Medulla oblongata (tissue), 1 donor: ENCODE measurements around the gene TMLHE.
"Not testable (repeated sequence)": the region's sequence is repeated elsewhere in the genome, so short reads cannot be mapped to it uniquely, and the experiment has no call there.

Source experiments
- DNase-seq: peaks from one replicate; pipeline ENCODE4 v3.0.0-alpha.2; 2015; ENCODE audit errors: extremely low spot score

TMLHE gene, protein sequence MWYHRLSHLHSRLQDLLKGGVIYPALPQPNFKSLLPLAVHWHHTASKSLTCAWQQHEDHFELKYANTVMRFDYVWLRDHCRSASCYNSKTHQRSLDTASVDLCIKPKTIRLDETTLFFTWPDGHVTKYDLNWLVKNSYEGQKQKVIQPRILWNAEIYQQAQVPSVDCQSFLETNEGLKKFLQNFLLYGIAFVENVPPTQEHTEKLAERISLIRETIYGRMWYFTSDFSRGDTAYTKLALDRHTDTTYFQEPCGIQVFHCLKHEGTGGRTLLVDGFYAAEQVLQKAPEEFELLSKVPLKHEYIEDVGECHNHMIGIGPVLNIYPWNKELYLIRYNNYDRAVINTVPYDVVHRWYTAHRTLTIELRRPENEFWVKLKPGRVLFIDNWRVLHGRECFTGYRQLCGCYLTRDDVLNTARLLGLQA

DNA sequence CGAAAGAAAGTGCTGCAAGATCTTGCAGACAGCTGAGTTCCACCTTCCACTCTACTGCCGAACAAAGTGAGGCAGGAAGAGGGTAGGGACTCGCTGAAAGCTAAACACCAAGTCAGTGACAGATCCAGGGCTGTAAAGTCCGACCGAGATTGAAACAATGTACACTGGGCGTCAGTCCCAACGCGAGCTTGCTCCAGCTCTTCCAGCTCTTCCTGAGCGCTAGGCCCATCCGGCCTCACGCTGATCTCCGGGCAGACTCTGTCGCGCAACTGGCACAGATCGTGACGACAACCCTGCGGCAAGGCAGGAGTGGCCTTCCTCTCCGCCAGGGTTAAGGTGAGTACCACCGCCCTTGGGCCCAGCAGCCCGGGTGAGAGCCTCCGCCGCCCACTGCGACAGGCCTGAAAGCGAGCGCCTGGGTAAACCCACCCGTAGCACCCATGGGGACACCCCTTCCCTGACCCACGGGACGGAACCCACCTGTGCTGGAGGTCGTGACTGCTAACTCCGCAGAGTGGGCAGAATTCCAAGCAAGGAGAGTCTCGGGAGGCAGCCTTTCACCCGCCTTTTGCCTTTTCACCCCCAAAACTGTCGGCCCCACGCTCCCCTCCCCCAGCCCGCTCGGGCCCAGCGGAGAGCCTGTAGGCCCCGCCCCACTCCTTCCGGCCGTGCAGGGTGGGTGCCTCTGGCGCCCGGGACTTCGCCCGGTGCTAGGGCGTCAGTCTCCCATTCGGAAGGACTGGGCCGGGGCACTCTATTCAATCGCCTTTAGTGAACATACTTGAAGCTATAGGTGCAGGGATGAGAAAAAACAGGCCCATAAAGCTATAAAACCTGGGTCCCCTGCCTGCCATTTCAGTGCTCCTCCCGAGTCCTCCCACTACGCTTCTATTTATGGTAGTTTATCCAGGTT, at the start of gene TMLHE, which contains the start of gene SPRY3:
Gene TMLHE (minus strand): TSS at position 641 of the 913 bp plus-strand sequence. CDS start 67,676 bp downstream, outside the sequence.
Gene SPRY3 (plus strand): TSS at position 275 of the 913 bp plus-strand sequence.
- peak; percentile 49 for DNase-seq

- DNase-seq, result no peak
These were observed 49.5 kb upstream of the TMLHE start for GRCh38 chrX:155662282-155662681.

DNA sequence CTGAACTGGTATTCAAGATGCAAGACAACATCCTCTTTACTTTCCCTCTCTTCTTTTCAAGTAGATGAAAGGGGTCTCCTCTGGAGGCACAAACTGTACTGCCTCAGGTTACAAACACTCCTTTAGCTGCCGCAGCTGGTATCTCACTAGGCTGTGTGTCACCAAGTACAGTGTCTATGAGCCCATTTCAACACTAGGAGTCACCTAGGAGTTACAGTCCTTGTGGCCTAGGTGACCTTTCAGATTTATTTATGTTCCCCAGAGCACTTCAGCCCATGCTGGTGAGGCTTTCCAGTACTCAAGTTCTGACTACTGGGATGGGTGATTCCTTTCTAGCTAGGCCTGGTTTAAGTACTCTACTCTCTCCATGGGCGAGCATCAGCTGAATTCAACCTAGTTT, 32.4 kb upstream of the TMLHE start:
- DNase-seq, result no peak

DNA sequence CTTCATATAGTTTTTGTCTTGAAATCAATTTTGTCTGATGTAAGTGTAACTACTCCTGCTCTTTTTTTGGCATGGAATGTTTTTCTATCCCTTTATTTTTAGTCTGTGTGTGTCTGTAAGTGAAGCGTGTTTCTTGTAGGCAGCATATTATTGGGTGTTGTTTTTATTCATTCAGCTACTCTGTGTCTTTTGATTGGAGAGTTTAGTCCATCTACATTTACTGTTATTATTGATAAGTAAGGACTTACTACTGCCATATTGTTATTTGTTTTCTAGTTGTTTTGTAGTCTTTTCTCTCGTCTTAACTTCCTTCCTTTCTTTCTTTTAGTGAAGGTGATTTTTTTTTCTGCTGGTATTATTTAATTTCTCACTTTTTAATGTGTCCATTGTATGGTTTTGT, 30.5 kb upstream of the TMLHE start:
- DNase-seq, result no peak

- peak; percentile 1 for DNase-seq
These were observed 28.6 kb upstream of the TMLHE start for GRCh38 chrX:155641371-155641770.

DNA sequence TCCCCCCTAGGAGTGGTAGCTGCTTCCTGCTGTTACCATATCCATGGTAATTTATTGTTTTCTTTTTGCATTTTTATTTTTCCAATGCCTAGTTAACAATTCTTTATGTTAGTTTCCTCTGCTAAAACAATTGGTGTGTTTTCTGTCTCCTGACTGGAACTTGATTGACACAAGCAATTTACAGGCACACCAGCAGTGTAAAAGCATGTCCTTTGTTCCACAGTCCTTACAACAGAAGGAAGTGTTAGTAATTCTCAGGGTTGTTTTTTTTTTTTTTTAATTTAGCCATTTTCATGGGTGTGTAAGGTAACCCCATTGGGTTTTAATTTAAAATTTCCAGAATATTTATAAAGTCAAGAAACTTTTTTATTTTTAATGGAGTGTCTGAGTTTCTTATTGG, 25.0 kb upstream of the TMLHE start:
- no peak for DNase-seq

DNA sequence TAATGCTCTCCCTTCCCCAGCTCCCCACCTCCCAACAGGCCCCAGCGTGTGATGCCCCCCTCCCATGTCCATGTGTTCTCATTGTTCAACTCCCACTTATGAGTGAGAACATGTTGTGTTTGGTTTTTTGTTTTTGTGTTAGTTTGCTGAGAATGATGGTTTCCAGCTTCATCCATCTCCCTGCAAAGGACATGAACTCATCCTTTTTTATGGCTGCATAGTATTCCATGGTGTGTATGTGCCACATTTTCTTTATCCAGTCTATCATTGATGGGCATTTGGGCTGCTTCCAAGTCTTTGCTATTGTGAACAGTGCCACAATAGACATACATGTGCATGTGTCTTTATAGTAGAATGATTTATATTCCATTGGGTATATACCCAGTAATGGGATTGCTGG, 22.3 kb upstream of the TMLHE start:
- DNase-seq, result not testable (repeated sequence)

DNA sequence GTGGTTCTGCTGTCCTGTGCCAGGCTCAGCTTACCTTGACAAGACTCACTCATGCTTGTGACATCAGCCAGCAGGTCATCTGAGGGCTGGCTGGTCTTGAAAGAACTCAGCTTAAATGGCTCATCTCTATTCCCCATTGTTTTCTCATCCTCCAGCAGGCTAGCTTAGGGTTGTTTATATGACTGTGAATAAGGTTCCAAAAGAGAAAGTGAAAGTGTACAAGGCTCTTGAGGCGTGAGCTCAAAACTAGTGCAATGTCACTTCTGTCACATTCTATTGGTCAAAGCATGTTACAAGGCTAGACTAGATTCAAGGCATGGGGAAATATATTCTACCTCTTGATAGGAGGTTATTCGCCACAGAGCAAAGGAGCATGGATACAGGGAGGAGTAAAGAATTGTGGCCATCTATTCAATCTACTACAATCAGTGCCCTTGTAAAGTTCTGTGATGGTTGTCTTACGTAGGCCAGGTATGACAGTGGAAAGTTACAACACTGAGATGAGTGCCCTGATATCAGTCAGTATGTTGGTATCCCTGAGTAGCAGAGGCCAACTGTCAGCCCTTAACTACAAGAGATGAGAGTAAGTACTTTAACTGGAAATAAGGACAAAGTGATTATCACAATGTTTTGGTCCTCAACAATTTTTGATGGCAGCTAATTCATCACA, 19.8 kb upstream of the TMLHE start:
- no peak for DNase-seq

DNA sequence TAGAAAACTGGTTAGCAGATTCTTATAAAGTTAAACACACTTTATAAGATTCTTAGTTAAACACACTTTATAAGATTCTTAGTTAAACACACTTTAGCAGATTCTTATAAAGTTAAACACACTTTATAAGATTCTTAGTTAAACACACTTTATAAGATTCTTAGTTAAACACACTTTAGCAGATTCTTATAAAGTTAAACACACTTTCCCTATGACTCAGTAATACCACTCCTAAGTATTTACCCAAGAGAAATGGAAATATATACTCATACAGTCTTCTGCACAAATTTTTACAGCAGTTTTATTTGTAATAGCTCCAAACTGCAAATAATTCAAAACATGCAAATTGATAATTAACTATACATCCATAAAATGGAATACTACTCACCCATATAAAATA, 7.4 kb upstream of the TMLHE start:
- not testable (repeated sequence) for DNase-seq

DNA sequence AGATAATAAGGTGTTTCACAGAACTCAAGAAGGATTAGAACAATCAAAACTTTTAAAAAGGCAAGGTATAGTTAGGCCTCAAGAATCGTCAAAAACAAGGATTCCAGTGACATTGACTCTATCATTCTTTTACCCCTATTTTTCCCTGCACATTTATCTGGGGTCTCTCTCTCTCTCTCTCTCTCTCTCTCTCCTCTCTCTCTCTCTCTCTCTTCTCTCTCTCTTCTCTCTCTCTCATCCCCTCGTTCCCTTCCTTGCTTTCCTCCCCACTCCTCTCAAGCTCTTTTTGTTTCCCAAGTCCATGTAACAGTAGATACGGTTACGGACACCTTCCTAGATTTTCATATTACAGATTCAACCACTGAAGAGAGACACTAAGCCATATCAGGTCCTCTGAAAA, 3.2 kb upstream of the TMLHE start:
- no peak for DNase-seq

DNA sequence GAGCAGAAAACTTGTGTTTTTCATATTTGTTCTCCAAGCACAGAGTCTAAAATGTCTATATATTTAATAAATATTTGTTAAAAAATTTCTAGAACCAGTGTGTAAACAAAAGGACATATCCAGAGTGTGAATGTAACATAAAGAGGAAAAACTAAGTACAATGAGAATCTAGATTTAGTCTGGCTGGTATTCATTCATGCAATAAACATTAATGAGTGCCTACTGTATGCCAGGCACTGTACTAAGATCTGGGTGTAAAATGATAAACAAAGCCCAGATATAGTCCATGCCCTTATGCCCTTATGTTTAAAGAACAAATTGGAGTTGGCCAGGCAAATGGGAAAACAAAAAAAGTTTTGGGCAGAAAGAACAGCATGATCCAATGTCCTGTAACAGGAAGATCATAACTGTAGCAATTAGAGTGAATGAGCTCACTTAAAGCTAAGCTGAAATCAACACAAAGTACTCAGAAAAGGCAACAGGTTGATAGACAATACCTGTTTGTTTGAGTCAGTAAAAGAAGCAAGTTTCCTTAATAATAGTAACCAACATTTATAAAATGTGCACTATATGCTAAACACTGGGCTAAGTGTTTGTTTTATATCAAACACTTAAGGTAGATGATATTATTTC, 1.3 kb upstream of the TMLHE start:
- DNase-seq, result no peak

DNA sequence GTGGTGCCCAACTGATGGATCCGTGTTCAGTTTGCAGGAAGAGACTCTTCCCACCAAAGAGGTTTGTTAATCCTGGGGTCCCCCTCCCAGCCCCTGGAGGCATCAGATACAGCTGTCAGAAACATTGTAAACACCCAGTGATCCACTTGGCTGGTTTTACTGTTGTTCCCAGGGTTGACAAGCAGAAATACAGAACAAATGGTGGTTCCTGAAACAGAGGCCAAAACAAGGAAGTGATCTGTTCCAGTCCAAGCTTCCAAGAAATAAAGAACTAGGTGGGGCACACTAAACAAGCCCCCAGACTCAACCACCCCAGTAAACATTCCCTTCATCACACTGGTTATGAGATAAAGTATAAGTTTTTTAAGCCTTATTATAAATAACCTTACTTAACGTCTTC, 1.4 kb downstream of the TMLHE start:
- DNase-seq, result peak; percentile 1

- no peak for DNase-seq
These were observed 19.8 kb downstream of the TMLHE start for GRCh38 chrX:155592981-155593380.

GRCh38 chrX:155592331-155592730, 20.4 kb downstream of the TMLHE start:
- DNase-seq, result no peak

- DNase-seq, result no peak
These were observed 35.1 kb downstream of the TMLHE start for GRCh38 chrX:155577682-155578081.

DNA sequence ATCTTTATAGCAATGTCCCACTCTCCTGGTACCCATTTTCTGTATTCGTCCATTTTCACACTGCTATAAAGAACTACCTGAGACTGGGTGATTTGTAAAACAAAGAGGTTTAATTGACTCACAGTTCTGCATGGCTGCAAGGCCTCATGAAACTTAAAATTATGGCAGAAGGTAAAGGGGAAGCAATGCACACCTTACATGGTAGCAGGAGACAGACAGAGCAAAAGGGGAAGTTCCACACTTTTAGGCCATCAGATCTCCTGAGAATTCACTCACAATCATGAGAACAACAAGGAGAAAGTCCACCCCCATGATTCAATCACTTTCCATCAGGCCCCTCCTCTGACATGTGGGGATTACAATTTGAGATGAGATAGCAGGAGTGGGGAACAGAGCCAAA, 49.7 kb downstream of the TMLHE start:
- no peak for DNase-seq

- DNase-seq, result no peak
These were observed 67.9 kb downstream of the TMLHE start for GRCh38 chrX:155544881-155545280.

- DNase-seq, result no peak
These were observed 76.9 kb downstream of the TMLHE start for GRCh38 chrX:155535866-155536265.

DNA sequence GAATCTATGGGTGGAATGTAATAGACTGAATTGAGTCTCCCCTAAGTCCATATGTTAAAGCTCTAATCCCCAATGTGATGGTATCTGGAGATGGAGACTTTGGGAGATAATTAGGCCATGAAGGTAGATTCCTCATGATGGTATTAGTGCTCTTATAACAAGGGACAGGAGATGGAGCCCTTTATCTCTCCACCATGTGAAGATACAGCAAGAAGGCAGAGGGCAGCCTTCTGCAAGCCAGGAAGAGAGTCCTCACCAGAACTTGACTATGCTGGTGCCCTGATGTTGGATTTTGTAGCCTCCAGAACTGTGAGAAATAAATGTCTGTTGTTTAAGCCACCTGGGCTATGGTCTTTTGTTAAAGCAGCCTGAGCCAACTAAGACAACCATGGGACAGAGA, 78.0 kb downstream of the TMLHE start:
- DNase-seq, result no peak

DNA sequence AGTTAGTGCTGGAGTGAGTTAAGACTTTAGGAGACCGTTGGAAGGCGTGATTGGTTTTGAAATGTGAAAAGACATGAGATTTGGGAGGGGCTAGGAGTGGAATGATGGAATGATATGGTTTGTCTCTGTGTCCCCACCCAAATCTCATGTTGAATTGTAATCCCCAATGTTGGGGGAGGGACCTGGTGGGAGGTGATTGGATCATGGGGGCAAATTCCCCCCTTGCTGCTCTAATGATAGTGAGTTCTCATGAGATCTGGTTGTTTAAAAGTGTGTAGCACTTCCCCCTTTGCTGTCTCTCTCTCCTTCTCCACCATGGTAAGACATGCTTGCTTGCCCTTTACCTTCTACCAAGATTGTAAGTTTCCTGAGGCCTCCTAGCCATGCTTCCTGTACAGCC, 85.7 kb downstream of the TMLHE start:
- DNase-seq, result not testable (repeated sequence)

- no peak for DNase-seq
These were observed 98.5 kb downstream of the TMLHE start for GRCh38 chrX:155514225-155514624.

DNA sequence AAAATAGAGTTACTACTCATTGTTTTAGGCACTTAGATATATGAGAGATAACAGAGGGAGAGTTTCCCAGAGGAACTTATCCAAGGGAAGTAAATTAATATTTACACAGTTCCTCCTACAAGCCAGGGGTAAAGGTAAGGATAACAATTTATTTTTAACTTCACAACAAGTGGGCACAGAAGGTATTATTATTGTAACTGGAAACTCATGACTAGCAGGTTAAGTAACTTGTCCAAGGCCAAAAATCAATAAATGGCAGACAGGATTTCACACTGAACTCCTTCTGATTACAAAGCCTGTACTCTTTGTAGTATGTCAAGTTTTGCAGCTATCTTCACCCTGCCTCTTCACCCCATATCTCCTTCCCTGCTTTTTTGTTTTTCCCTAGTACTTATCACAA, 107.5 kb downstream of the TMLHE start:
- DNase-seq, result no peak
